ENCODE measurements around the gene MVB12A. TPM values are rescaled to one million over a fixed set of nuclear protein-coding genes. Genes with fewer than 3 reads are reported as not detected.

The MVB12A gene
- total and polyA plus RNA-seq, 2 donors (not counting 3 experiments of a cell fraction or from before 2014, with no cell fraction given): 63.3 to 88.8 TPM

DNA sequence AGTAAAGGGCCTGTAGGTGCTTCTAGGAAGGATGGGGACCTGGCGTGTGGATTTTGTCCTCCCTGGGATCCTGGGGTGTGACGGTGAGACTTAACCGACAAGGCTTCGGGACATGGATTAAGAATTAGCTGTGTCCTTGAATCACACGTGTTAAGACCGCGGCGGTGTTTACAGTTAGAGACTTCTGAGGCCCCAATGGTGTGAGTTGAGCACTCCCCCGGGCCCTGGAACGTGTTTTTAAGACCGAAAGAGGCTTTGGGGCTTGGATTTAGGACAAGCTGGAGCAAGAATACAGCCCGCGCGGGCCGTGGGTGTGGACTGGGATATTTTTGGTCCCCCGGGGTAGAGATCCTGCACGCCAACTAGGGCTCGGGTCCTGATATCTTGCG lies 49.2 kb downstream of the MVB12A start:
- CTCF ChIA-PET: interaction anchor here (0.8 kb wide), 1 partner anchor 9 kb away, joined by 3 read pairs; no protein-coding TSS in a partner anchor
- H3K9me1 ChIP-seq (replicated peaks; ENCODE audit: control insufficient read depth, extremely low read depth, insufficient read depth, low read length): no peaks in the 10 kb centered on the region
- no peak for FAIRE-seq
- peak overlapping the region; percentile 16 for H3K27ac ChIP-seq (ENCODE audit: insufficient read depth, low read depth, low read length)
- H3K9me3 ChIP-seq (replicated peaks; ENCODE audit: control insufficient read depth, insufficient read depth, low read length): no peaks in the 10 kb centered on the region
- intact Hi-C loops (cut with micrococcal nuclease): no loop called here
- peaks cover 11% of the 10 kb centered on the region for H3K4me1 ChIP-seq (ENCODE audit: control insufficient read depth, extremely low read depth, insufficient read depth, low read length)
- H3K9ac ChIP-seq (replicated peaks; ENCODE audit: extremely low read depth, insufficient read depth, low read length): peak overlapping the region; percentile 8
- TF ChIP-seq EZH2 (IDR thresholded peaks at IDR 0.05; ENCODE audit: borderline replicate concordance, low read depth, low read length, severe bottlenecking): no peak
- TF ChIP-seq, protein P1, sequence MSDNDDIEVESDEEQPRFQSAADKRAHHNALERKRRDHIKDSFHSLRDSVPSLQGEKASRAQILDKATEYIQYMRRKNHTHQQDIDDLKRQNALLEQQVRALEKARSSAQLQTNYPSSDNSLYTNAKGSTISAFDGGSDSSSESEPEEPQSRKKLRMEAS (IDR thresholded peaks at IDR 0.05; ENCODE audit: insufficient read depth, insufficient read length): no peak
- no peak for TF ChIP-seq FOS (IDR thresholded peaks at IDR 0.05; ENCODE audit: borderline replicate concordance, insufficient read depth, low read length)
- no peak for TF ChIP-seq JUN (IDR thresholded peaks at IDR 0.05; ENCODE audit: borderline replicate concordance, insufficient read depth, insufficient read length, low read depth)
- TF ChIP-seq POLR2AphosphoS5 (IDR thresholded peaks at IDR 0.05; ENCODE audit: insufficient read depth, low read depth, low read length): no peak
- TF ChIP-seq GATA2 (IDR thresholded peaks at IDR 0.05; ENCODE audit: insufficient read depth, insufficient read length, low read depth, low read length): no peak
- TF ChIP-seq MYC (IDR thresholded peaks at IDR 0.05; ENCODE audit: low read depth, low read length): no peak
- no peak for TF ChIP-seq POLR2A (IDR thresholded peaks at IDR 0.05; ENCODE audit: low read depth, low read length)
- TF ChIP-seq, protein P2, sequence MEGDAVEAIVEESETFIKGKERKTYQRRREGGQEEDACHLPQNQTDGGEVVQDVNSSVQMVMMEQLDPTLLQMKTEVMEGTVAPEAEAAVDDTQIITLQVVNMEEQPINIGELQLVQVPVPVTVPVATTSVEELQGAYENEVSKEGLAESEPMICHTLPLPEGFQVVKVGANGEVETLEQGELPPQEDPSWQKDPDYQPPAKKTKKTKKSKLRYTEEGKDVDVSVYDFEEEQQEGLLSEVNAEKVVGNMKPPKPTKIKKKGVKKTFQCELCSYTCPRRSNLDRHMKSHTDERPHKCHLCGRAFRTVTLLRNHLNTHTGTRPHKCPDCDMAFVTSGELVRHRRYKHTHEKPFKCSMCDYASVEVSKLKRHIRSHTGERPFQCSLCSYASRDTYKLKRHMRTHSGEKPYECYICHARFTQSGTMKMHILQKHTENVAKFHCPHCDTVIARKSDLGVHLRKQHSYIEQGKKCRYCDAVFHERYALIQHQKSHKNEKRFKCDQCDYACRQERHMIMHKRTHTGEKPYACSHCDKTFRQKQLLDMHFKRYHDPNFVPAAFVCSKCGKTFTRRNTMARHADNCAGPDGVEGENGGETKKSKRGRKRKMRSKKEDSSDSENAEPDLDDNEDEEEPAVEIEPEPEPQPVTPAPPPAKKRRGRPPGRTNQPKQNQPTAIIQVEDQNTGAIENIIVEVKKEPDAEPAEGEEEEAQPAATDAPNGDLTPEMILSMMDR (IDR thresholded peaks at IDR 0.05; ENCODE audit: extremely low read depth in 1 of 2, insufficient read depth in 1 of 2, low read depth in 1 of 2, low read length in 2 of 2): no peak
- H4K20me1 ChIP-seq (replicated peaks; ENCODE audit: control insufficient read depth, extremely low read depth, insufficient read depth, low read length): no peaks in the 10 kb centered on the region
- H3K4me2 ChIP-seq (ENCODE audit: insufficient read depth, low read length): peak overlapping the region; percentile 63
- H3K79me2 ChIP-seq (ENCODE audit: control insufficient read depth, insufficient read depth, low read length): no peaks in the 10 kb centered on the region
- peak overlapping the region; percentile 100 for H2AFZ ChIP-seq (ENCODE audit: low read depth, low read length)
- no TSS peak for BruUV-seq (replicated peaks)
- no peaks in the 10 kb centered on the region for H3K36me3 ChIP-seq (ENCODE audit: control insufficient read depth in 2 of 2, extremely low read depth in 1 of 2, insufficient read depth in 2 of 2, low read length in 2 of 2)
- peak overlapping the region; percentile 20 to 51 (median 51) for H3K4me3 ChIP-seq (replicated peaks in 1 of 3; ENCODE audit: insufficient read depth in 1 of 3, low read depth in 1 of 3, low read length in 3 of 3)
- H3K27me3 ChIP-seq (ENCODE audit: control insufficient read depth in 2 of 2, insufficient read depth in 2 of 2, low read length in 2 of 2): no peaks in the 10 kb centered on the region
- DNase-seq (ENCODE audit: low read depth, low spot score): no peak
- POLR2A ChIA-PET: interaction anchor here (1.1 kb wide), 1 partner anchor 56 kb away, joined by 3 read pairs; no protein-coding TSS in a partner anchor
- dilution Hi-C loops (cut with MboI; ENCODE audit: extremely low pct_ligation_motif_present, low sequenced_read_pairs): no loop called here
